ENCODE measurements around the gene U2AF2.

The U2AF2 gene

DNA sequence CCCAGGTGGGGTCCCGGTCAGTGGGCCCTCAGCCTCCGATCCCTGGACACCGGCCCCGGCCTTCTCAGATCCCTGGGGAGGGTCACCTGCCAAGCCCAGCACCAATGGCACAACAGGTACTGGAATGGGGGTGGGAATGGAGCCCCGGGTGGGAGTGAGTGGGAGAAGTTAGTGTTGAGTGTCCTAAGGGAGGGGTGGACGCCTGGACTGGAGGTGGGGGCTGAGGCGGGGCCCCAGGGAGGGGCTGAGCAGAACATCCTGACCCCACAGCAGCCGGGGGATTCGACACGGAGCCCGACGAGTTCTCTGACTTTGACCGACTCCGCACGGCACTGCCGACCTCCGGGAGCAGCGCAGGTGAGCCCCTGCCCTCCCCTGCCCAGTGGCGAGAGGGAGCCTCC is 37.8 kb downstream of the U2AF2 start:
- H2AFZ ChIP-seq (ENCODE audit: low read depth, low read length): no peak overlapping the region
- H4K20me1 ChIP-seq (ENCODE audit: insufficient read depth, low read length): peaks cover 33% of the 10 kb centered on the region
- H3K36me3 ChIP-seq (replicated peaks; ENCODE audit: low read depth, low read length): peaks cover 88% of the 10 kb centered on the region

DNA sequence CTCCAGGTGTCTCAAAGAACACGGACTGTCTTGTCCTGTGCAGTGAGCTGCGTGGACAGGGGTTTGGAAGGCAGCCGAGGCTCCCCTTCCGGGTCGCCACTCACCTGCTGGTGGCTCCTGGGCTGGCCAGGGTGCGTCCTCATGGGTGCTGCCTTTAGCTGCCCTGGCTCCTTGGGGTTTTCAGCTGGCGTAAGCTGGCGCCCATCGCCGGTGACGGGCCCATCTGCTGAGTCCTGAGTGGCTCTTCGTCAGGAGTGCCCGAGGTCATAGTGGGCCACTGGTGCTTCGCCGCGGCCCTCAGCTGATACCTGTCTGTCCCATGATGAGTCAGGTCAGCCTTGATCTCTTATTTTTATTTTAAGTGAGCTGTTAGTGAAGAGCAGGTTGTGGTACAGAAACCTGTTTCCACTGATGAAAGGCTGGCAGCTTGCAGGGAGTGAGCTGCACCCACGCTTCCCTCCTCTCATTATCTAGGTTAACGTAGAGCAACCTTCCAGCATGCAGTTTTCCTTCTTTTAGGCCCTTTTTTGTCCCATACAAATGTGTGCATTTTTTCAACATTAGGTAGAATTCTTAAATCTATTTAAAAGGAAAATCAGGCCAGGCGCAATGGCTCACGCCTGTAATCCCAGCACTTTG is 38.6 kb downstream of the U2AF2 start:
- no peak overlapping the region for H3K4me3 ChIP-seq (ENCODE audit: low read length)
- TF ChIP-seq EZH2phosphoT487 (IDR thresholded peaks at IDR 0.05; ENCODE audit: low read depth): no peak
- TF ChIP-seq, protein P1, sequence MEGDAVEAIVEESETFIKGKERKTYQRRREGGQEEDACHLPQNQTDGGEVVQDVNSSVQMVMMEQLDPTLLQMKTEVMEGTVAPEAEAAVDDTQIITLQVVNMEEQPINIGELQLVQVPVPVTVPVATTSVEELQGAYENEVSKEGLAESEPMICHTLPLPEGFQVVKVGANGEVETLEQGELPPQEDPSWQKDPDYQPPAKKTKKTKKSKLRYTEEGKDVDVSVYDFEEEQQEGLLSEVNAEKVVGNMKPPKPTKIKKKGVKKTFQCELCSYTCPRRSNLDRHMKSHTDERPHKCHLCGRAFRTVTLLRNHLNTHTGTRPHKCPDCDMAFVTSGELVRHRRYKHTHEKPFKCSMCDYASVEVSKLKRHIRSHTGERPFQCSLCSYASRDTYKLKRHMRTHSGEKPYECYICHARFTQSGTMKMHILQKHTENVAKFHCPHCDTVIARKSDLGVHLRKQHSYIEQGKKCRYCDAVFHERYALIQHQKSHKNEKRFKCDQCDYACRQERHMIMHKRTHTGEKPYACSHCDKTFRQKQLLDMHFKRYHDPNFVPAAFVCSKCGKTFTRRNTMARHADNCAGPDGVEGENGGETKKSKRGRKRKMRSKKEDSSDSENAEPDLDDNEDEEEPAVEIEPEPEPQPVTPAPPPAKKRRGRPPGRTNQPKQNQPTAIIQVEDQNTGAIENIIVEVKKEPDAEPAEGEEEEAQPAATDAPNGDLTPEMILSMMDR (IDR thresholded peaks at IDR 0.05; ENCODE audit: low read depth, low read length): no peak
- H3K27me3 ChIP-seq (ENCODE audit: low read depth, low read length): no peaks in the 10 kb centered on the region
- H3K4me2 ChIP-seq (ENCODE audit: low read length): no peak overlapping the region
- peaks cover 26% of the 10 kb centered on the region for H4K20me1 ChIP-seq (ENCODE audit: insufficient read depth, low read length)
- peaks cover 8% of the 10 kb centered on the region; the same call in 1 of the 2 replicates for H3K79me2 ChIP-seq (ENCODE audit: low read length)
- H2AFZ ChIP-seq (ENCODE audit: low read depth, low read length): no peak overlapping the region
- peaks cover 87% of the 10 kb centered on the region for H3K36me3 ChIP-seq (replicated peaks; ENCODE audit: low read depth, low read length)
- no peak overlapping the region for H3K9ac ChIP-seq (ENCODE audit: low read length)
- H3K9me3 ChIP-seq (ENCODE audit: insufficient read depth, low read length): no peaks in the 10 kb centered on the region
- no peak overlapping the region for H3K27ac ChIP-seq (ENCODE audit: low read length)
- no peaks in the 10 kb centered on the region for H3K4me1 ChIP-seq (ENCODE audit: low read length)

More for the DNA sequence above, 37.8 kb downstream of the U2AF2 start:
- Histone ChIP-seq H3K4me3 (ENCODE audit: low read length) (no peak overlapping the region), H3K79me2 (ENCODE audit: low read length) (peaks cover 16% of the 10 kb centered on the region; the same call in 1 of the 2 replicates), H3K9ac (ENCODE audit: low read length) (no peak overlapping the region), H3K9me3 (ENCODE audit: insufficient read depth, low read length) (no peaks in the 10 kb centered on the region), H3K4me1 (ENCODE audit: low read length) (no peaks in the 10 kb centered on the region), H3K4me2 (ENCODE audit: low read length) (no peak overlapping the region), H3K27me3 (ENCODE audit: low read depth, low read length) (no peaks in the 10 kb centered on the region), H3K27ac (ENCODE audit: low read length) (no peak overlapping the region)
- TF ChIP-seq EZH2phosphoT487 (IDR thresholded peaks at IDR 0.05; ENCODE audit: low read depth): no peak
- TF ChIP-seq, protein P1 (IDR thresholded peaks at IDR 0.05; ENCODE audit: low read depth, low read length): no peak

DNA sequence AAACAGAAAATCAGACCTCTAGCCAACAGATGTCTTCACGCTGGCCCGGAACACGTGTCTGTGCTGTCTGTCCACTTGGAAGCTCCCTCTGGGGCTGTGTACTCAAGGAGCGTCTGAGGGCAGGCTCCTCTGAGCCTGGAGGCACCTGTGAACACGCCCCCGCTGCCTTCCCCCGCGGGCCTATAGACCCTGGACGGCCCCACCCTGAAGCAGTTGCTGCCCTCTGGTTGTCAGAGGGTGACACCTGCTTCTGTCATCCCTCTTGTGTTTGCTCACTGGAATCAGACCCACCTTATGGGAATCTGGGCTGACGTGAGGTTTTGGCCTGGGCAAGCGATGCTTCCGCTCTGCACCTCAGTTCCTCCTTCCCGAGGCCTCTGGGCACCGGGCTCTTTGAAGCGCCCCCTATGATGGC is 39.4 kb downstream of the U2AF2 start:
- no peaks in the 10 kb centered on the region for H3K4me1 ChIP-seq (ENCODE audit: low read length)
- H3K4me3 ChIP-seq (ENCODE audit: low read length): no peak overlapping the region
- no peak overlapping the region for H2AFZ ChIP-seq (ENCODE audit: low read depth, low read length)
- H3K9me3 ChIP-seq (ENCODE audit: insufficient read depth, low read length): no peaks in the 10 kb centered on the region
- peaks cover 85% of the 10 kb centered on the region for H3K36me3 ChIP-seq (replicated peaks; ENCODE audit: low read depth, low read length)
- H3K79me2 ChIP-seq (ENCODE audit: low read length): 0 out of 2 replicates have a peak, but pooled peaks cover 7% of the 10 kb centered on the region
- H3K27ac ChIP-seq (ENCODE audit: low read length): no peak overlapping the region
- H3K9ac ChIP-seq (ENCODE audit: low read length): no peak overlapping the region
- TF ChIP-seq, protein P1 (IDR thresholded peaks at IDR 0.05; ENCODE audit: low read depth, low read length): no peak
- TF ChIP-seq EZH2phosphoT487 (IDR thresholded peaks at IDR 0.05; ENCODE audit: low read depth): no peak
- H3K4me2 ChIP-seq (ENCODE audit: low read length): no peak overlapping the region
- peaks cover 18% of the 10 kb centered on the region for H4K20me1 ChIP-seq (ENCODE audit: insufficient read depth, low read length)
- no peaks in the 10 kb centered on the region for H3K27me3 ChIP-seq (ENCODE audit: low read depth, low read length)

- Histone ChIP-seq H3K9me3 (ENCODE audit: insufficient read depth, low read length) (no peaks in the 10 kb centered on the region), H3K9ac (ENCODE audit: low read length) (no peak overlapping the region), H3K27me3 (ENCODE audit: low read depth, low read length) (no peaks in the 10 kb centered on the region), H3K79me2 (ENCODE audit: low read length) (0 out of 2 replicates have a peak, but pooled peaks cover 1% of the 10 kb centered on the region), H3K27ac (ENCODE audit: low read length) (no peak overlapping the region), H2AFZ (ENCODE audit: low read depth, low read length) (no peak overlapping the region), H4K20me1 (ENCODE audit: insufficient read depth, low read length) (peaks cover 12% of the 10 kb centered on the region), H3K4me3 (ENCODE audit: low read length) (no peak overlapping the region), H3K4me2 (ENCODE audit: low read length) (no peak overlapping the region), H3K36me3 (replicated peaks; ENCODE audit: low read depth, low read length) (peaks cover 84% of the 10 kb centered on the region), H3K4me1 (ENCODE audit: low read length) (no peaks in the 10 kb centered on the region)
- no peak for TF ChIP-seq EZH2phosphoT487 (IDR thresholded peaks at IDR 0.05; ENCODE audit: low read depth)
- TF ChIP-seq, protein P1 (IDR thresholded peaks at IDR 0.05; ENCODE audit: low read depth, low read length): no peak
Measured at GRCh38 chr19:55694656-55695491, 40.0 kb downstream of the U2AF2 start.

Measured in OCI-LY3 (cell line).